Uterus (tissue), 2 donors: ENCODE measurements around the gene UBXN1.

Experiments
- POLR2A ChIP-seq, 2 donors: fragments of 450-650 bp; IDR thresholded peaks; one replicate each; pipeline ENCODE4 v1.6.1; 2016; ENCODE audit warnings: antibody characterized with exemption in 2 of 2, mild to moderate bottlenecking in 1 of 2, moderate library complexity in 1 of 2
- TF ChIP-seq, protein P1 (sequence below), 4 experiments: fragments of 200-600 bp in 2 of 4; fragments of 450-650 bp in 2 of 4; sonication (generic) in 2 of 4; IDR thresholded peaks; one replicate each; pipeline ENCODE4 v1.5.1; 2016 to 2019; ENCODE audit warnings: antibody characterized with exemption in 4 of 4, mild to moderate bottlenecking in 2 of 4, moderate library complexity in 1 of 4

DNA sequence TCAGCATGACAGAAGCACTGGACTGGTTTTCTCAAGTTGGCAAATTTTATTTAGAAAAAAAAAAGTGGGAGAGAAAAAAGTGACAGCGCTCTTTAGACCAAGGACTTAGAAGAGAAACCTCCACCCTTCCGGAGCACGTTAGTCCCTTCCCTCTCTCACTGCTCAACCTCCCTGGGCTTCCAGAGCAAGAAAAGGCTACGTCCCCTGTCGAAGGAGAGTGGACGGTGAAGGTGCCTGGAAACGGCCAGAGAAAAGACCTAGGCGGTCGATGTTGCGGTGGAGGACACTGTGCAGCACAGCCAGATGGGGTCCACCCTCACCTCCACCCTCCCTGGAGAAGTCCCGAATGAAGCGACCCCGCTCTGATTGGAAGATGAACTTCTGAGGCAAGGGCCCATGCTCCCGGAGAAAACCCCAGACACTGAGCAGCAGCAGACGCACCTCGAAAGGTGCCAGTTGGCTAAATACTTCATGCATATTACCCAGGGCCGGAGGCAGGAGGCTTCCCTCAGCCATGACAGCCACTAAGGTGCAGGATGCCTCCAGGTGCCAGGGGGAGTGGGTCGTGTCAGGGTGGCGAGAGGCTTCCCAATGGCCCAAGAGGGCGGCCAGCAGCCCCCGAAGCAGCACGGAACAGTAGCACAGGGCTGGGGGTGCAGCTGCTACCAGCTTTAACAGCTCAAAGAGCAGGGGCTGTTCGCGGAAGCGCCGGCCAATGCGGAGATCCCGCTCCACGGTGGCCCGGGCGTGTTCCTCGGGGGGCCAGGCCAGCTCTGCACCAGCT lies 31.9 kb downstream of the UBXN1 start:
- TF ChIP-seq, protein P1, sequence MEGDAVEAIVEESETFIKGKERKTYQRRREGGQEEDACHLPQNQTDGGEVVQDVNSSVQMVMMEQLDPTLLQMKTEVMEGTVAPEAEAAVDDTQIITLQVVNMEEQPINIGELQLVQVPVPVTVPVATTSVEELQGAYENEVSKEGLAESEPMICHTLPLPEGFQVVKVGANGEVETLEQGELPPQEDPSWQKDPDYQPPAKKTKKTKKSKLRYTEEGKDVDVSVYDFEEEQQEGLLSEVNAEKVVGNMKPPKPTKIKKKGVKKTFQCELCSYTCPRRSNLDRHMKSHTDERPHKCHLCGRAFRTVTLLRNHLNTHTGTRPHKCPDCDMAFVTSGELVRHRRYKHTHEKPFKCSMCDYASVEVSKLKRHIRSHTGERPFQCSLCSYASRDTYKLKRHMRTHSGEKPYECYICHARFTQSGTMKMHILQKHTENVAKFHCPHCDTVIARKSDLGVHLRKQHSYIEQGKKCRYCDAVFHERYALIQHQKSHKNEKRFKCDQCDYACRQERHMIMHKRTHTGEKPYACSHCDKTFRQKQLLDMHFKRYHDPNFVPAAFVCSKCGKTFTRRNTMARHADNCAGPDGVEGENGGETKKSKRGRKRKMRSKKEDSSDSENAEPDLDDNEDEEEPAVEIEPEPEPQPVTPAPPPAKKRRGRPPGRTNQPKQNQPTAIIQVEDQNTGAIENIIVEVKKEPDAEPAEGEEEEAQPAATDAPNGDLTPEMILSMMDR (IDR thresholded peaks at IDR 0.05), result no peak
- no peak for TF ChIP-seq POLR2A (IDR thresholded peaks at IDR 0.05)
